OCI-LY3 (cell line): Measurements from ENCODE around the gene JARID2.

Experiments
- H2AFZ ChIP-seq: fragments of 200-600, 300-600 bp; shearing (Covaris generic); 2 replicates; pipeline ENCODE4 v1.6.0; 2014; ENCODE audit warnings: antibody characterized with exemption, low read depth, low read length
- H3K27ac ChIP-seq: fragments of 200-600, 300-600 bp; sonication (generic); 2 replicates; pipeline ENCODE4 v1.5.1; 2014; ENCODE audit warnings: mild to moderate bottlenecking, low read length, moderate library complexity, mixed read lengths
- H3K27me3 ChIP-seq: fragments of 200-600, 300-600 bp; sonication (generic); 2 replicates; pipeline ENCODE4 v1.6.1; 2014; ENCODE audit warnings: low read depth, low read length, mixed read lengths
- H3K36me3 ChIP-seq: fragments of 200-600, 300-600 bp; sonication (generic); replicated peaks from 2 replicates; pipeline ENCODE3; 2014; ENCODE audit warnings: low read depth, low read length, mixed read lengths
- H3K4me1 ChIP-seq: fragments of 300-600, 200-600 bp; sonication (generic); 2 replicates; pipeline ENCODE4 v1.6.1; 2014; ENCODE audit warnings: low read length, mixed read lengths
- H3K4me2 ChIP-seq: fragments of 200-600, 300-600 bp; sonication (generic); 2 replicates; pipeline ENCODE4 v1.6.1; 2014; ENCODE audit warnings: low read length, mixed read lengths
- H3K4me3 ChIP-seq: fragments of 300-600, 200-600 bp; sonication (generic); 2 replicates; pipeline ENCODE4 v1.5.1; 2014; ENCODE audit warnings: antibody characterized with exemption, mild to moderate bottlenecking, low read length, moderate library complexity
- H3K79me2 ChIP-seq: fragments of 300-600, 200-600 bp; shearing (Covaris generic); 2 replicates; pipeline ENCODE4 v1.6.1; 2014; ENCODE audit warnings: mild to moderate bottlenecking, low read length, mixed read lengths
- H3K9ac ChIP-seq: fragments of 300-600, 200-600 bp; shearing (Covaris generic); 2 replicates; pipeline ENCODE4 v1.6.0; 2014; ENCODE audit warnings: mild to moderate bottlenecking, low read length, moderate library complexity
- H3K9me3 ChIP-seq: fragments of 200-600, 300-600 bp; shearing (Covaris generic); 2 replicates; pipeline ENCODE4 v1.6.1; 2014; ENCODE audit warnings: low read length, mixed read lengths; ENCODE audit not compliant: insufficient read depth
- H4K20me1 ChIP-seq: fragments of 200-600, 300-600 bp; sonication (generic); 2 replicates; pipeline ENCODE4 v1.6.1; 2016; ENCODE audit warnings: low read length, mixed read lengths; ENCODE audit not compliant: insufficient read depth
- CTCF ChIP-seq: fragments of 200-600, 300-600 bp; sonication (generic); IDR thresholded peaks from 2 replicates; pipeline ENCODE4 v1.5.1; 2014; ENCODE audit warnings: antibody characterized with exemption, low read length, low read depth
- EZH2phosphoT487 ChIP-seq: fragments of 200-600 bp; shearing (Covaris generic); IDR thresholded peaks from 2 replicates; pipeline ENCODE4 v1.6.1; 2018; ENCODE audit warnings: antibody characterized with exemption, mixed run types, low read depth

JARID2 gene

GRCh38 chr6:15476631-15477380 lies 230.9 kb downstream of the JARID2 start:
- H3K4me3 ChIP-seq: no peak overlapping the region
- no peak overlapping the region for H3K4me2 ChIP-seq
- no peak overlapping the region for H2AFZ ChIP-seq
- H3K27ac ChIP-seq: no peak overlapping the region
- peaks cover 12% of the 10 kb centered on the region for H3K79me2 ChIP-seq
- H3K9me3 ChIP-seq: no peaks in the 10 kb centered on the region
- no peaks in the 10 kb centered on the region for H3K27me3 ChIP-seq
- TF ChIP-seq EZH2phosphoT487: no peak
- peaks cover 3% of the 10 kb centered on the region for H3K36me3 ChIP-seq
- peaks cover 27% of the 10 kb centered on the region for H4K20me1 ChIP-seq
- no peaks in the 10 kb centered on the region for H3K4me1 ChIP-seq
- H3K9ac ChIP-seq: no peak overlapping the region

GRCh38 chr6:15477746-15478145 lies 231.9 kb downstream of the JARID2 start:
- Histone ChIP-seq H3K27ac (no peak overlapping the region), H4K20me1 (peaks cover 24% of the 10 kb centered on the region), H3K27me3 (no peaks in the 10 kb centered on the region), H3K9me3 (no peaks in the 10 kb centered on the region), H3K4me2 (no peak overlapping the region), H3K4me3 (no peak overlapping the region), H3K4me1 (no peaks in the 10 kb centered on the region), H3K9ac (no peak overlapping the region), H3K36me3 (peaks cover 3% of the 10 kb centered on the region), H2AFZ (no peak overlapping the region), H3K79me2 (peaks cover 12% of the 10 kb centered on the region)
- TF ChIP-seq EZH2phosphoT487 (no peak), CTCF (no peak)

- Histone ChIP-seq H4K20me1 (peaks cover 24% of the 10 kb centered on the region), H3K4me3 (no peak overlapping the region), H3K27me3 (no peaks in the 10 kb centered on the region), H2AFZ (no peak overlapping the region), H3K9ac (no peak overlapping the region), H3K9me3 (no peaks in the 10 kb centered on the region), H3K27ac (no peak overlapping the region), H3K4me1 (no peaks in the 10 kb centered on the region), H3K4me2 (no peak overlapping the region), H3K79me2 (peaks cover 15% of the 10 kb centered on the region), H3K36me3 (peaks cover 3% of the 10 kb centered on the region)
- TF ChIP-seq EZH2phosphoT487 (no peak), CTCF (no peak)
Measured at GRCh38 chr6:15479761-15480160, 233.9 kb downstream of the JARID2 start.

- peaks cover 15% of the 10 kb centered on the region for H3K79me2 ChIP-seq
- no peak overlapping the region for H3K4me3 ChIP-seq
- no peak overlapping the region for H3K9ac ChIP-seq
- H3K4me2 ChIP-seq: no peak overlapping the region
- no peak overlapping the region for H3K27ac ChIP-seq
- TF ChIP-seq EZH2phosphoT487 (no peak), CTCF (no peak)
- H3K9me3 ChIP-seq: no peaks in the 10 kb centered on the region
- H2AFZ ChIP-seq: no peak overlapping the region
- H3K36me3 ChIP-seq: peaks cover under 1% of the 10 kb centered on the region
- no peaks in the 10 kb centered on the region for H3K27me3 ChIP-seq
- peaks cover 22% of the 10 kb centered on the region for H4K20me1 ChIP-seq
- no peaks in the 10 kb centered on the region for H3K4me1 ChIP-seq
Measured at GRCh38 chr6:15480525-15480924, 234.7 kb downstream of the JARID2 start.
